ENCODE data around the gene GNA12.
"Not testable (repeated sequence)": the region's sequence is repeated elsewhere in the genome, so short reads cannot be mapped to it uniquely, and the experiment has no call there.

Gene GNA12

DNA sequence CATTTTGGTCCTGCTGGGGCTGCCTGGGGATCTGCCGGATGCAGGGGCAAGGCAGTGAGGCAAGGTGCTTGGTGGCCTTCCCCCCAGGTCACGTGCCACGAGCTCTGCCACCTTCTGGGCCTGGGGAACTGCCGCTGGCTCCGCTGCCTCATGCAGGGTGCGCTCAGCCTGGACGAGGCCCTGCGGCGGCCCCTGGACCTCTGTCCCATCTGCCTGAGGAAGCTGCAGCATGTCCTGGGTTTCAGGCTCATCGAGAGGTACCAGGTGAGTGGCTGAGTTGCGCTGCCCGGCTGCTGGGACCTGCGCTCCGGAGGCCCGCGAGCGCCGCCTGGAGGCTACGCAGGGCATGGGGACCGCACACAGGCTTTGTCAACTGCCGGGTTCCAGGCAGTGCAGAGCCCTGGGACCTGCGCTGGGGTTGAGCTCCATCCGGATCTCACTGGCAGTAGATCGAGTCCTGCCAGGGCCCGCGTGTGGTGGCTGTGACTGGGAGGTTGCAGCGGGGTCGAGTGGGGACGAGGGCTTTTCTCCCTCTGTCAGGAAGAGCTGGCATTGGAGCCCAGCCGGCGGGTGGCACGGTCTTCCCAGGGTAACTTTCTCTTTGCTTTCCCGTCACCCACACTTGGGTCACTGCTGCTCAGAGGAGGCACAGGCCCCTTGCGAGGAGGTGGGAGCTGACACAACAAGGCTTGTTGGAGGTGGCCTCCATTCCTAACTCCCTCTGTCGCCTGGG, 134.4 kb downstream of the GNA12 start:
- DNase-seq, result peak; percentile 48

DNA sequence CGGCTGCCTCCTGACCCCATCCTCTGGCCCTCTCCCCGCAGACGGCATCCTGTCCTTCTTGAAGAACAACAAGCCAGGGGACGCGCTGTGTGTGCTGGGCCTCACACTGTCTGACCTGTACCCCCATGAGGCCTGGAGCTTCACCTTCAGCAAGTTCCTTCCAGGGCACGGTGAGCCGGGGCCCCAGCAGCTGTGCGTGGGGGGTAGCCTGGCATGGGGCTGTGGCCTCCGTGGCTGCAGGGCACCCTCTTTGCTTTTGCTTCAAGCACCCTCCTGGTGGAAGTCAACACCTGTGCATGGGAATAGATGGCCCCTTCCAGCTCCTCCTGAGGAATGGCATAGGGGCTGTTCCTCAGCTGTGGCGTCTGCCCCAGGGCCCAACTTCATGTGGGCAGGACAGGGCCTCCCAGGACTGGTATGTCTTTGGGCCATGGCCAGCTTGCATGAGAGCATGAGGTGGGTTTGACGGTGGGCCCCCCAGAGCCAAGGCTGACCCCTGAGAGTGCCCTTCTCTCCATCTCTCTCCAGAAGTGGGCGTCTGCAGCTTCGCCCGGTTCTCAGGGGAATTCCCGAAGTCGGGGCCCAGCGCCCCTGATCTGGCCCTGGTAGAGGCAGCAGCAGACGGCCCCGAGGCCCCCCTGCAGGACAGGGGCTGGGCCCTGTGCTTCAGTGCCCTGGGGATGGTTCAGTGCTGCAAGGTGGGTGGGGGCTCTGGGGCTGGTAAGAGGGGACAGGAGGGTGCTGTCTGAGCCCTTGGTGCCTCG, 135.4 kb downstream of the GNA12 start:
- DNase-seq, result no peak

DNA sequence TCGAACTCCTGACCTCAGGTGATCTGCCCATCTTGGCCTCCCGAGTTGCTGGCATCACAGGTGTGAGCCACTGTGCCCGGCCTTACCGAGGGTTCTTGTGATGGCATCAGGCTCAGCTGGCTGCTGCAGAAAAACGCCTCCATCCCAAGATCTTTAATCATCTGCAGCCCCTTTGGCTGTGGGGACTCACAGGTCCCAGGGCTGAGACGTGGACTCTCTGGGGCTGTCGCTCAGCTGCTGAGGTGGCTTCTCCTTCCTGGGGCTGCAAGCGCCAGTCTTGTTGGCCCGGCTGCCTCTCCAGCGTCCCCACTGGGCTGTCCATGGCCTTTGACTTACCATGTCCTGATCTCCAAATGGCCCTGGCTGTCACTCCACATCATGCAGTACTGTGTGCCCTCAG, 136.1 kb downstream of the GNA12 start:
- DNase-seq, result no peak

DNA sequence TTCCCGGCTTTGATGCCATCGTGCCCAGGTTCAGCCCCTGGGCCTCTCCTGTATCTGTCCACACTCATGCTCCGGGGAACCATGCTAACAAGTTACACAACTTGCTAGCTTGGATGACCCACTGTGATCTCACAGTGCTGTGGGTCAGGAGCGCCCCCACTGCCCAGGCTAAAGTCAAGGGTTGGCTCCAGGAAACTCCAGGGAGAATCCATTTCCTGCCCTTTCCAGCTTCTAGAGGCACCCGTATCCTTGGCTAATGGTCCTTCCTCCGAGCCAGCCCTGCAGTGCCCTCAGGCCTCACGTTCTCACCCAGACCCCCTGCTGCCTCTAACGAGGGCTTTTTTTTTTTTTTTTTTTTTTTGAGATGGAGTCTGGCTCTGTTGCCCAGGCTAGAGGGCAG, 136.6 kb downstream of the GNA12 start:
- no peak for DNase-seq

DNA sequence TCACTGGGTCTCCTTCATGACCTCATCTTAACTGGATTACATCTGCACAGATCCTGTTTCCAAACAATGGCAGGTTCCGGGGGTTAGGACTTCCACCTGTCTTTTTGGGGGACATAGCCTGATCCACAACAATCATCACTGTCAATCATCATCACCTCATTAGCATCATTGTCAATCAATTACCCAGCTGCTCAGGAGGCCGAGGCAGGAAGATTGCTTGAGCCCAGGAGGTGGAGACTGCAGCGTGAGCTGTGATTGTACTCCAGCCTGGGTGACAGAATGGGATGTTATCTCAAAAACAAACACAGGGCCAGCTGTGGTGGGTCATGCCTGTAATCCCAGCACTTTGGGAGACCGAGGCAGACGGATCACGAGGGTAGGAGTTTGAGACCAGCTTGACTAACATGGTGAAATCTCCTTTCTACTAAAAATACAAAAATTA, 137.4 kb downstream of the GNA12 start:
- DNase-seq, result no peak

DNA sequence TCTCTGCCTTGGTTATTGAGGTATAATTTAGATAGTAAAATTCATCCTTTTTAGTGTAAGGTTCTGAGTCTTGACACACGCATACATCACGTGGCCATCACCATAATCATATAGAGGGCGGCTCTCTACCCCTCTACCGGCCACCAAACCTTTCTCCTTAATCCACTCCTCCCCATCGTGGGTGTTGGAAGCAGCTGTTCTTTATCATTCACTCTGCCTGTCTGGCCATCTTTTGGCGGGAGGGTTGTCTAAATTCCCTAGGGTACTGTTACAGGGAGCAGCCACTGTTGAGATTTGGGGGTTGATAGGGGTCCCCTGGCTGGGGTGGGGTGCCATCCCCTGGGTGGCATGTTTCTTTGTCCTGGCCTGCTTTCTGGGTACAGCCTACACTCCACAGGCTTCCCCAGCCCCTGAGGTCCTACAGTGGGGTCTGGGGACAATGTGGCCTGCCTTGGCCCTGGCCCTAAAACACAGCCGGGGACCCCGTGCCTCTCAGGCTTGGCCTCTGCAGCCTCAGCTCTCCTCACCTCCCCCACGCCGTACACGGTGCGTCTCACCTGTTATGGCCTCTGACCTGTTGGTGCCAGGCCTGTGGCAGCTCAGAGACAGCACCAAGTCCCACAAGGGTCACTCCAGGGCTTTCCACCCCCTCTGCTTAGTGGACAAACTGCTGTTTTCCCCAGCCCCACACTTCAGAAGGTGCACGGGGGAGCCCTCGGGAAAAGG, 138.6 kb downstream of the GNA12 start:
- DNase-seq, result no peak

DNA sequence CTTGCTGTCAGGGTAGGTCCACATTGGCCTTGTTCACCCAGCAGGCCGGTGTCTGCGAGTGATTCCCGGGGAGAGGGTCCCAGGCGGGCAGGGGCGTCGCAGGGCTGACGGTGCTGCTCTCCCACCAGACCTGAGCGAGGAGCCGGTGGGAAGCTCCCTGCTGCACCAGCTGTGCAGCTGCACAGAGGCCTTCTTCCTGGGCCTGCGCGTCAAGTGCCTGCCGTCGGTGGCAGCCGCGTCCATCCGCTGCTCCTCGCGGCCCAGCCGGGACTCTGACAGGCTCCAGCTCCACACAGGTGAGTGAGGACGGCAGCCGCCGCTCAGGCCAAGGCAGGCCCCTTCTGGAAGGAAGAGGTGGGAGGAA, 141.5 kb downstream of the GNA12 start:
- DNase-seq, result no peak

DNA sequence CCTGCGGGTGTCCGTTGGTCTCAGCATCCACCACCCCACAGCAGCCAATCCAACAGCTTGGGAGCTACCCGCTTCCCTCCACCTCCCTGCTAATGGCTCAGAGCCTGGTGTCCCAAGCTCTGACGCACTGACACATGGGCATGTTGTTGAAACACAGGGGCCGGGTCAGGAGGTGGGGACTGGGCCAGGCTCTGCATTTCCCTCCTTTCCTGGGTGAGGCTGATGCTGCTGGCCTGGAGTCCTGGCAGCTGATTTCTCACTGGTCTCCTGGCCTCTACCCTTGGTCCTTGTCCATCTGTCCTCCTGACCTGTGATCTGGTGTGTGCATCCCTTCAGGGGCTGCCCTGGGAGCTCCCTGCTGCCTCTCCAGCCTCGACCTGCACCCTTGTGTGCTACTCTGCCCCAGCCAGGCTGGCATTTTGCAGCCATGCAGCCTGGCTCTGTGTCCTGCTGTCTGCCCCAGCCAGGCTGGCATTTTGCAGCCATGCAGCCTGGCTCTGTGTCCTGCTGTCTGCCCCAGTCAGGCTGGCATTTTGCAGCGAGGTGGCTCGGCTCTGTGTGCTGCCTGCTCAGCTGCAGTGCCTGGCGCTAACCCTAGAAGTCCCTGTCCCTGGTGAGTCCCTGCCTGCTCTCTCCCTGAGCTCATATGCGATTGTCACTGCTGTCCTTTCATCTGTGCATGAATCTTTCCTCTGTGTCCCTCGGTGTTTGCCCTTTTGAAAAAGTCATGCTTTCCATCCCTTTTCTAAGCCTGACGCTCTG, 142.1 kb downstream of the GNA12 start:
- DNase-seq, result peak; percentile 71 to 88

DNA sequence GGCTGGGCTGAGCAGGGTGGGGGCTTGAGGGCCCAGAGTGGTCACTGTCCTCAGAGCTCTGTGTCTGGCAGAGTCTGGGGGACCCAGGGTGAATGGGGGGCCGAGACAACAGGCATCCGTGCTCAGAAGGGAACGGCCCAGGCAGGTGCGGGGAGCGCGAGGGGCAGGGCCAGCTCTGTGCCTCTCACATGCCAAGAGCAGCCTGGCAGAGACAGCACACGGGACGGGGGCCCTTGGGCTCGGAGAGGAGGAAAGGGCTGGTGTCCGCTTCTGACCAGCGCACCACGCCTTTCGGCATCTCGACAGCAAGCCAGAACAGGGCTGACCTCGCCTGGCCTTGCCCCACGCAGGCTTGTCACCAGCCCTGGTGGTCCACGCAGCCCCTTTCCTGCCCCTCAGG, 142.7 kb downstream of the GNA12 start:
- DNase-seq, result no peak

DNA sequence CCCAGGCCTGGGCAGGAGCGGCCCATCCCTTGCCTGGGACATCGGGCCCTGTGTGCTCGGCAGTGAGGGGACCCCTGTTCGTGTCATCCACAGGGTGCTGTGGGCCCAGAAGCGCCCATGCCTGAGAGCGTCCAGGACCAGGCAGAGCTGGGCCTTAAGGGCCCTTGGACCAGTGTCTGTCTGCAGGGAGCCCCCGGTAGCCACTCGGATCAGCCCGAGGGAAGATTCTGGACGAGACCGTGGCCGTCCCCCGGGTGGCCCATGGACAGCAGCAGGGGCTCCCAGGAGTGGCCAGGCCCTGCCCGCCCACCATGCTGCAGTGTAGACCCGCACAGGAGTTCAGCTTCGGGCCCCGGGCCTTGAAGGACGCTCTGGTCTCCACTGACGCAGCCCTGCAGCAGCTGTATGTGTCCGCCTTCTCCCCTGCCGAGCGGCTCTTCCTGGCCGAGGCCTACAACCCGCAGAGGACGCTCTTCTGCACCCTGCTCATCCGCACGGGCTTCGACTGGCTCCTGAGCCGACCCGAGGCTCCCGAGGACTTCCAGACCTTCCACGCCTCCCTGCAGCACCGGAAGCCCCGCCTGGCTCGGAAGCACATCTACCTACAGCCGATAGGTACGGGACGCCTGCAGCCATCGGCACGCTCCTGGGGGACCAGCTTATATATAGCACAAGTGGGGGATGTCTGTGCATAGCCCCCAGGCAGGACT, 143.8 kb downstream of the GNA12 start:
- no peak for DNase-seq

DNA sequence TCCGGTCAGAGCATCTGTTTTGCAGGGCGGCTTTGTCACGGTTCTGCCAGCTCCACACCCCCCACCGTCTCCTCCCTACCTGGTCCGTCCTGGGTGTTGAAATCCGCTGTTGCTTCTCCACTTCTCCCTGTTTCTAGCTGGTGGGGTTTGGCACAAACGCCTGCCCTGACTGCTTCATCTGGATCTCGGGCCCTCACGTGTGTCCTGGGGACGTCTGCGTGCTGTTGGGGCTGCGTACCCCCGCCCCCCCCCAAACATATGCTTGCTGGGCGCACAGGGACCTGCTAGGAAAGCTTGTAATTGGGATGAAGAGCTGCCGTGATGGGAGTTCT, 144.9 kb downstream of the GNA12 start:
- no peak for DNase-seq

DNA sequence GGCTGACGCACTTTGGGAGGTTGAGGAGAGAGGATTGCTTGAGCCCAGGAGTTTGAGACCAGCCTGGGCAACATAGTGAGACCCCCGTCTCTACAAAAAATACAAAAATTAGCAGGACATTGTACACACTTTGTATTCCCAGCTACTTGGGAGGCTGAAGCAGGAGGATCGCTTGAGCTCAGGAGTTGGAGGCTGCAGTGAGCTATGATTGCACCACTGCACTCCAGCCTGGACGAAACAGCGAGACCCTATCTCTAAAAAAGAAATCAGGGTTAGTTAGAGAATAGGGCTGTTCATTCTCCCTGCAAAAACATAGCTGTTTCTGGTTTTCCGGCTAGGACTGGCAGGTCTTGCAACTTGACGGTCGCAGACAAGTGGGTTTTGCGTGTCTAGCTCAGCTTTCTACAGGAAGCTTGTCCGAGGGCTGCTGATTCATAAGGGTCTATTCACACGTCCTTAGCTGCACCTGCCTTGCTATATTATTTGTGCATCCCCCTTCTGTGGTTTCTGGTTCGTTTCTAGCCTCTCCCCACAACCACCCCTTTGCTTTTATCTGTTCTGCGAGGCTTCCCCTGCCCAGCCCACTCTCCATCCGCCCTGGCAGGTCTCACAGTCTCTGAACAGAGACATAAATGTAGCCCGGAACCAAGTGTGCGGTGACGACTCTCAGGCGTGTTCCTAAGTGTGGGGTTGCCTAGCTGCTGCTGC, 145.4 kb downstream of the GNA12 start:
- no peak for DNase-seq

DNA sequence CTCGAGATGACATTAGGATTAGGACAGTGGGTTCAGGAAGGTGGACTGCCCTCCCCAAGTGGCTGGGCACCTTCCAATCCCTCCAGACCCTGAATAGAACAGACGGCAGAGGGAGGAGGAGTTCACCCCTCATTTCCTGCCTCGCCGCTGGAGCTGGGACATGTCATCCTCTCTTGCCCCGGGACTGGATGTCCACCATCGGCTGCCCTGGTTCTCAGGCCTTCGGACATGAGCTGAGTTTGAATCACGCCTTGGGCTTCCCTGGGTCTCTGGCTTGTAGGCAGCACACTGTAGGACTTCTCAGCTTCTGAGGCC, 150.0 kb downstream of the GNA12 start:
- DNase-seq, result not testable (repeated sequence)

DNA sequence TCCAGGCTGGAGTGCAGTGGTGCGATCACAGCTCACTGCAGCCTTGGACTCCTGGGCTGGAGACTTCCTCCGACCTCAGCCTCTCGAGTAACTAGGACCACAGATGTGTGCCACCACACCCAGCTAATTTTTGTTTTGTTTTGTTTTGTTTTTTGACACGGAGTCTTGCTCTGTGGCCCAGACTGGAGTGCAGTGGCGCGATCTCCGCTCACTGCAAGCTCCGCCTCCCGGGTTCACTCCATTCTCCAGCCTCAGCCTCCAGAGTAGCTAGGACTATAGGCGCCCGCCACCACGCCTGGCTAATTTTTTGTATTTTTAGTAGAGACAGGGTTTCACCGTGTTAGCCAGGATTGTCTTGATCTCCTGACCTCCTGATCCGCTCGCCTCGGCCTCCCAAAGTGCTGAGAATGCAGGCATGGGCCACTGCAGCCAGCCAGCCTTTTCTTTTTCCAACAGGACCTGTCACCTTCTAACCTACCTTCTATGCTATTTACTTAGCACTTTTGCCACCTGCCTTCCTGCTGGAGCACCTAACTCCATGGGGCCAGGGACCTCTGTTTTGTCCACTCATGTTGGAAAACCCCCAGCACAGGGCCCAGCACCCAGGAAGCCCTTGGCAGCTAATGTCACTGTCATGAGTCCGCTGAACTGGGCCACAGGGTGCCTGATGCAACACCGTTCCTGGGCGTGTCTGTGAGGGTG, 150.5 kb downstream of the GNA12 start:
- DNase-seq, result not testable (repeated sequence)

DNA sequence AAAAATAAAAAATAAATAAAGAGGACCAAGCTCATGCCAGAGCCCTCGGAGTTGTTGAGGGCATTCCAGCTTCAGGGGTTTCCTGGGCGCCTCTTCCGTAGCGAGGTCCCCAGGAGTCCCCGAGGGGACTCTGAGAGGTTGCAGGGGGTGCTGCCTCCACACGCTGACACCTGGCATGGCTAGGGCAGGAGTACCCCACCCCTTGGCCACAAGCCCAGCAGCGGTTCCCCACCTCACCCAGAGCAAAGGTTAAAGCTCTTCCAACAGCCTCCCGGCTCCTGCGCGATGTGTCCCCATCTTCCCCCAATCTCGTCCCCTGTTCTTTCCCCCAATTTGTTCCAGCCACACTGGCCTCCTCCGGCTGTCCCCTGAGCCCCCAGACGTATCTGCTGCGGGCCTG, 151.6 kb downstream of the GNA12 start:
- DNase-seq, result no peak

DNA sequence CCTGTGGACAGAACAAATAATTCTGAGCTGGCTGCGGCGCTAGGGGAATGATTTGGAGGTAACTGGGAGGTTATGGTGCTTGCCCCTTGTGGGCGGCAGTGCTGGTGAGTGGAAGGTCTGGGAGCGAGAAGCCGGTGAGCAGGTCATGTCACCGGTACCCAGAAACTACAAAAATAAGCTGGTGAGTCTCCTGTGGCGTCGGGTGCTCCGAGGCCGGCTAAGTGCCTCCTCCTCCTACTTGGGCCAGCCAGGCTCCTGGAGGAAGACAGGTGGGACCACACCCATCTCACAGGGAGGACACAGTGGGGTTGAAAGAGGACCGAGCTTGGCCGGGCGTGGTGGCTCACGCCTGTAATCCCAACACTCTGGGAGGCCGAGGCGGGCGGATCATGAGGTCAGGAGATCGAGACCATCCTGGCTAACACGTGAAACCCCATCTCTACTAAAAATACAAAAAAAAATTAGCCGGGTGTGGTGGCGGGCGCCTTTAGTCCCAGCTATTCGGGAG, 152.1 kb downstream of the GNA12 start:
- DNase-seq, result not testable (repeated sequence)

DNA sequence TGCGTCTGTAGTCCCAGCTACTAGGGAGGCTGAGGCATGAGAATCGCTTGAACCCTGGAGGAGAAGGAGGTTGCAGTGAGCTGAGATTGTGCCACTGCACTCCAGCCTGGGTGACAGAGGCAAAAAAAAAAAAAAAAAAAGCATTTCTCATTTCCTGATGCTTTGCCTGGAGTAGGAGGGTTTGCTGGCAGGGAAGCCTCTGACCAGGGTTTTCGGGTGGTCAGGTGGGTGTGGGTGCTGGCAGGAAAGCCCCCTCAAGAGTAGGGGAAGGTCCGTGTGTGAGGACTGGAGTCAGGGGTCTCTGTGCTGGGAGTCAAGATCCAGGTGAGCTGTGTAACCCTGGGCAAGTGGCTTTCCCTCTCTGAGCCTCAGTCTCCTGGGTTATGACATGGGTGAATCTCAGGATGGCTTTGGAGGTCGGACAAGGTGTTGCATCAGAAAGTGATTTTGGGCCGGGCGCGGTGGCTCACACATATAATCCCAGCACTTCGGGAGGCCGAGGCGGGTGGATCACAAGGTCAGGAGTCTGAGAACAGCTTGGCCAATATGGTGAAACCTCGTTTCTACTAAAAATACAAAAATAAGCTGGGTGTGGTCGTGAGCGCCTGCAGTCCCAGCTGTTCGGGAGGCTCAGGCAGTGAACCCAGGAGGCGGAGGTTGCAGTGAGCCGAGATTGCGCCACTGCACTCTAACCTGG, 152.9 kb downstream of the GNA12 start:
- DNase-seq, result no peak

DNA sequence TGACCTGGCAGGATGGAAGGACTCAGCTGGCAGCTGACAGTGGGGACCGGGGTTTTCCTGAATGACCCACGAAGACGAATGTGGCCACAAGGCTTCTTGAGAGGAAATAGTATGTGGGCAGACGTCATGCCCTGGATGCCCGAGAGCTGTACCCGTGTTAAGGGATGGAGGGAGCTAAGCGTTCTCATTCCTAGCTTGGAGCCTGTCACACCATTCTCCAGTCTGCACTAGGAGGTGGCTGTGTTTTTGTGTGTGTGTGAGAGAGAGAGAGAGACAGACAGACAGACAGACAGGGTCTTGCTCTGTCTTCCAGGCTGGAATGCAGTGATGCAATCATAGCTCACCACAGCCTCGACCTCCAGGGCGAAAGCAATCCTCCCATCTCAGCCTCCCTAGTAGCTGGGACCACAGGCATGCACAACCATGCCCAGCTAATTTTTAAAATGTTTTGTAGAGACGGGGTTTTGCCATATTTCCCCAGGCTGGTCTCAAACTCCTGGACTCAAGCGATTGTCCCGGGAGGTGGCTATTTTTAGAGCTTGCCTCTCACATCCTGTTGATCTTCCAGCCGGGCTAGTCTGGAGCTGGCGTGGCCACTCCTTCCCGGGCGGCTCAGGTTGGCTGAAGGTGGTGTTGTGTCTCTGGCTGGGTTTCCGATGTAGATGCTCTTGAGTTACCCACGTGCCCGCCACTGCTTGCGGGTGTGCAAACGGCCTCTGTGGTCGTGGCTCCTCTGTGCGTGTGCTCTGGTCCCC, 154.0 kb downstream of the GNA12 start:
- no peak for DNase-seq

DNA sequence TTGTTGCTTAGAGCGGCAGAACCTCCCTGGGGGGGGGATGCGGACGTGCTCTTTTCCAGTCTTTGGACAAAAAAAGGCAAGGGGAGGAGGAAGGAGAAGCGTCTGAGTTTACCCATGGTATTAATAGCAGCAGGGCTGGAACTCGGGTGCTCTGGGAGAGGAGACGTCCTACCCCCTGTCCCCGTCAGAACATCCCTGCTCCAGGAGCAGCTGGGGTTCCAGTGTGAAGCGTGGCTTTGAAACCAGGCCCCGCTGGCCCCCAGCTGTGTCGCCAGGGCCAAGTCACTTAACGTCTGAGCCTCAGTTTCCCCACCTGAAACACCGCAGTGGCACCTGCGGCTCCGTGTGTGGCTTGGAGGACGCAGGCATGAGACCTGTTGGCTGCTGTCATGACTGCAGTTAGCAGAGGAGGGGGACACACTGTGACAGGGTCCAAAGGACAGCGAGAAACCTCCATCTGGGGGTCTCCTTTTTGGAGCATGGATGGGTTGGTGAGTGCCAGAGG, 154.7 kb downstream of the GNA12 start:
- DNase-seq, result no peak

All from hippocampal formation (tissue), 2 donors.